Astrocyte of the hippocampus (primary cell): ENCODE measurements around the gene PRM3.

Experiments
- DNase-seq: peaks from one replicate; pipeline ENCODE4 v3.0.0; 2011; ENCODE audit warnings: low read depth, low spot score

PRM3 gene

GRCh38 chr16:11258553-11259492 lies 14.6 kb downstream of the PRM3 start:
- DNase-seq: no peak

- peak; percentile 88 for DNase-seq
Measured at GRCh38 chr16:11257131-11257938, 16.1 kb downstream of the PRM3 start.

GRCh38 chr16:11256661-11257130 lies 16.7 kb downstream of the PRM3 start:
- DNase-seq: peak; percentile 81

DNA sequence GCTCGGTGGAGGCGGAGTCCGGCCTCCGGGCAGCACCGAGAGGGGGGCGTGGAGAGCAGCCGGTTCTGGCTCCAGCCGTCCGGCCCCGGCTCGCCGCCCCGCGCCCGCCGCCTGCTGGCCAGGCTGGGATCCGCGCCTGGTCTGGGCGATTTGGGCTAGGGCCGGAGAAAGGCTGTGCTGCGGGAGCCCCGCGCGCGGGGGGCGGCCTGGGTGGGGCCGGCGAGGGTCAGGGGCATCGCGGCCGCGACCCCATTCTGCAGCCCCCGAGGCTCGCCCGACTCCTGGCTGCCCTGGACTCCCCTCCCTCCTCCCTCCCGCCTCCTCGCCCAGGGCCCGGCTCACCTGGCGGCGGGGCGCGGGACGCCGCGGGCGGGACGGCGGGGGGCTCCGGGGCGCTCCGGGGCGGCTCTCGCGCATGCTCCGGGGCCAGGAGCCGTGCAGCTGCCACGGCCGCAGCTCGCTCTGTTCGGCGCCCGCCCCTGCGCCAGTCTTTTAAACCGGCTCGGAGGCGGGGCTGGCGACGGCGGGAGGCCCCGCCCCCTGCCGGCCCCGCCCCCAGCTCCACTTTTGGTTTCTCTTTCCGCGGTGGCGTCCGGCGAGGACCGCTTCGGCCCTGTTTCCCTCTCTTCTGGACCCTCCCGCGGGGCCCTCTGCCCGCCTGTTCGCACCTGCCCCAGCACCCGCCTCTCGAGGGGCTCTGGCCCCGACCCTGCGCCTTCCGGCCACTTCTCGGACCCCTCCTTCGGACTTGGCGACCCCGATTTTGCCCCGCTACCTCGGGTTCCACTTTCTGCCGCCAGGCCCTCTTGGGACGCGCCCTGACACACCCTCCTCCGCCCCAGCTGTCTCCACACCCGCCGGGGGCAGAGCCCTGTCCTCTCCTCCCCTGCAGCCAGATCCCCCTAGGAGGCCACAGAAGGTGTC lies 17.4 kb downstream of the PRM3 start, which contains the start of gene SOCS1:
Gene SOCS1 (minus strand): TSS at position 468 of the 924 bp plus-strand sequence. CDS start 726 bp downstream, outside the sequence.
- DNase-seq: peak; percentile 96

- DNase-seq: peak; percentile 84
Measured at GRCh38 chr16:11254913-11255736, 18.3 kb downstream of the PRM3 start.

DNA sequence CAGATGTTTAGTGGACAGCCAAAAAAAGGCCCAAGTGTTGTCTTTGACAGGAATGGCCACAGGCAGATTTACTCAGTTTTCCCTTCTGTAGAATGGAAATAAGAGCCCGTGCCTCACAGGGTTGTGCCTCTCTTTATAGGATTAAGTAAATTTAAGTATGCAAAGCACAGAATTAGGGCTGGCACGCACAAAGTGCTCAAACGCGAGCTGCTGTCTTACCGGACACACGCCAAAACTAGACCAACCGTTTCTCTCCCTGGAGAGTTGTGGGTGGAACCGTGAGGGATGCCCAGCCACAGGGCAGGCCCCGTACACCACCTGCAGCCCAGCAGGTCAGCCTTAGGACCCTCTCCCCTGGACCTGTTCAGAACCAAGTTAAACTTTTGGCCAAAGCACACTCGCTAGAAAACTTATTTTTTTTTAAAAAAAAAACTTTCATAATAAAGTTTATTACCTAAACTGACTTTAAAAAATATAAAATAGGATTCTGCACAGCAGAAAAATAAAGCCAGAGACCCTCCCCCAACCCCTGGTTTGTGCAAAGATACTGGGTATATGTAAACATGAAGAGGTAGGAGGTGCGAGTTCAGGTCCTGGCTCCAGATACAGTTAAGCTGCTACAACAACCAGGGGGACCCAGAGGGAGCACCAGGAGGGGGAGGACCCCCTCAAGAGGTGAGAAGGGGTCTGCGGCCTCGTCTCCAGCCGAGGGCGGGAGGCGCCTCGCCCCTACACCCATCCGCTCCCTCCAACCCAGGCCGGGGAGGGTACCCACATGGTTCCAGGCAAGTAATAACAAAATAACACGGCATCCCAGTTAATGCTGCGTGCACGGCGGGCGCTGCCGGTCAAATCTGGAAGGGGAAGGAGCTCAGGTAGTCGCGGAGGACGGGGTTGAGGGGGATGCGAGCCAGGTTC lies 19.2 kb downstream of the PRM3 start:
- no peak for DNase-seq

DNA sequence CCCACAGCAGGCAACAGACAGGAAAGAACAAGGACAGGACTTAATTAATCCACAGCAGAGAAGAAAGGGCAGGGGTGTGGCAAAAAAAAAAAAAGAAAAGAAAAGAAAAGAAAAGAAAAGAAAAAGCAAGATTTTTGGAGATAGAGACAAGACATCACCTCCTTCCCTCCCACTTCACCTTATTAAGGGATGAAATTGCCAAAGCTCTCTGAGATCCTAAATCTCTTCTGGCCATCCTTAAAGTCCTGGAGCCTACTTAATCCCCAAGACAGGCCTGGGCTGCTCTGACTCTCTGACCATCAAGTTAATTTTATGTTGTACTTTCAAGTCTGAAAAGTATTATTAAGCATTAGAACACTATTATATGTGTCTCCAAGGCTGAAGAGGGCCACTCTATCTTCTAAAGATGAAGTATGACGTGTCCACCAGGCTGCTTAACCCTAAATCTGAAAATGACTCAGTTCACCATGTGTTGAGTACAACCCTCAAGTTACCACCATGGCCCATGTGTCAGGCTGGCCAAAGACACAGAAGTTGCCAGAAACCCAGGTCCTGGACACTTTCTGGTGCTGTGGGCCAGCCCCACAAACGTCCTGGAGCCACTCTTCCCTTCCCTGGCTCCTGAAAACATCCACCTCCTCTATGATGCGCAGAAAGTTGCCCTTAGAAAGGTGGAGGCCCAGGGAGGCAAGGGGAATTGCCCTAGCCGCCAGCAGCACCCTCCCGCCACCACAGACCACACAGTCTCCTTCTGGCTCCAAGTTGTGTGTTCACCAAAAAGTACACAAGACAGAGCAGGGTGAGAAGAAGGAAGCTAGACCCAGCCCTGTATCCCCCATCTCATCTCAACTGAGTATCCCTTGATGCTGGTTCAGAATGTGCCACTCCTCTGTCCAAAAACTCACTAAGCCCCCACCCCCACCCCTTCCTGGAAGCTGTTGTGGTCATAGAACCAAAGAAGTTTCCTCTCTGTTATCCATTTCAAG lies 20.1 kb downstream of the PRM3 start:
- peak; percentile 24 for DNase-seq

- no peak for DNase-seq
Measured at GRCh38 chr16:11252482-11252931, 20.9 kb downstream of the PRM3 start.

- peak; percentile 81 for DNase-seq
Measured at GRCh38 chr16:11251525-11252481, 21.6 kb downstream of the PRM3 start.

DNA sequence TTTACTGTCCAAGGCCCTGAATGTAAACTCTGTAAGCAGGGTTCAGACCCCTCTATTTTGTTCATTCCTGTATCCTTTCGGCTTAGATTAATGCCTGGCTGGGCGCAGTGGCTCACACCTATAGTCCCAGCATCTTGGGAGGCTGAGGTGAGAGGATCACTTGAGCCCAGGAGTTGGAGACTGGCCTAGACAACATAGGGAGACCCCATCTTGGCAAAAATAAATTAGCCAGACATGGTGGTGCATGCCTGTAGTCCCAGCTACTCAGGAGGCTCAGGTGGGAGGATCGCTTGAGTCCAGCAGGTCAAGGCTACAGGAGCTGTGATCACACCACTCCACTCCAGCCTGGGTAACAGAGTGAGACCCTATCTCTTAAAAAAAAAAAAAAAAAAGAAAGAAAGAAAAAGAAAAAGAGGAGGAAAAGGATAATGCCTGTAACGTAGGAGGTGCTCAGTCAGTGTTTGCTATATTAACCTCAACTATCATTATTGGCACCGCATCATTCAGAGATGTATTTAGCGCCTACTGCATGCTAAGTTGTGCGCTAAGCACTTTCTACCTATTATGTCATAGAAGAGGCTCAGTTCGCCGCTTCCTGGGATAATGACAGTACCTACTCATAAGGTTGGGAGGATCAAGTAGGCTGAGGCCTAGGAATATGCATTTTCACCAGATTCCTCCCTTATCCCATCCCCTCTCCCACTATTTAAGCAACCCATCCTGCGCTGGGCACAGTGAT lies 22.5 kb downstream of the PRM3 start:
- DNase-seq: no peak

GRCh38 chr16:11250091-11250785 lies 23.2 kb downstream of the PRM3 start:
- no peak for DNase-seq

GRCh38 chr16:11249233-11250061 lies 24.0 kb downstream of the PRM3 start:
- no peak for DNase-seq

DNA sequence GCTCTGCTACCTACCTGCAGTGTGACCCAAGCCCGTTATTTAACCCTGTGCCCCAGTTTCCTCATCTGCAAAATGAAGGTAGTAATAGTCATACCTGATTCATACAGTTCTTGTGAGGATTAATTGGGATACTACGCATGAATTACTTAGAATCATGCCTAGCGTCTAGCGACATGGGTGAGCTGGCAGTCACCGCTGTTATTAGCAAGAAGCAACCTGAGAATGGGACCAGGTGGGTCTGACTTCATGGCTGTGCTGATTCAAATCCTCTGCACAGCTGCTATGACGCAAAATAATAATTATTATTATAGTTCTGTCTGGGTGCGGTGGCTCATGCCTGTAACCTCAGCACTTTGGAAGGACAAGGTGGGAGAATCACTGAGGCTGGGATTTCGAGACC lies 25.3 kb downstream of the PRM3 start:
- DNase-seq: no peak

DNA sequence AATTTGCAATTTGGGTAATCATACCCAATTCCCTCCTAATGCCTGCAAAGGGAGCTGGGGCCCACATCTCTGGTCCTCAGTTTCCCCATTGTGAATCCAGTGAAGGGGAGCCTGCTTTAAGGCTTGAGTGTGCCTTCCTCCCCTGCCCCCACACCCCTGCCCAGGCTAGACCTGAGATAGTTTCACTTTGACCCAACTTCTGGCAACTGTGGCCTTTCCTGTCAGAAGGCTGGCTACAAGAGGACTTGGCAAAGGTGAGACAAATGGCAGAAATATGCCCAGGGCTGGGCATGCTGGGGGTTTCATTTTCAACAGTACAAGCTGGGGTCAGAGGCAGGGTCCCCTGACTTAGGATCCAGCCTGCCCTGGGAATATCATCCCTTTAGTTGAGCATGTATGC lies 27.4 kb downstream of the PRM3 start:
- DNase-seq: no peak
